ENCODE measurements around the gene GATD1.
A peak's percentile ranks its signal among the peaks of the same experiment; 100 is the strongest.

Gene GATD1

DNA sequence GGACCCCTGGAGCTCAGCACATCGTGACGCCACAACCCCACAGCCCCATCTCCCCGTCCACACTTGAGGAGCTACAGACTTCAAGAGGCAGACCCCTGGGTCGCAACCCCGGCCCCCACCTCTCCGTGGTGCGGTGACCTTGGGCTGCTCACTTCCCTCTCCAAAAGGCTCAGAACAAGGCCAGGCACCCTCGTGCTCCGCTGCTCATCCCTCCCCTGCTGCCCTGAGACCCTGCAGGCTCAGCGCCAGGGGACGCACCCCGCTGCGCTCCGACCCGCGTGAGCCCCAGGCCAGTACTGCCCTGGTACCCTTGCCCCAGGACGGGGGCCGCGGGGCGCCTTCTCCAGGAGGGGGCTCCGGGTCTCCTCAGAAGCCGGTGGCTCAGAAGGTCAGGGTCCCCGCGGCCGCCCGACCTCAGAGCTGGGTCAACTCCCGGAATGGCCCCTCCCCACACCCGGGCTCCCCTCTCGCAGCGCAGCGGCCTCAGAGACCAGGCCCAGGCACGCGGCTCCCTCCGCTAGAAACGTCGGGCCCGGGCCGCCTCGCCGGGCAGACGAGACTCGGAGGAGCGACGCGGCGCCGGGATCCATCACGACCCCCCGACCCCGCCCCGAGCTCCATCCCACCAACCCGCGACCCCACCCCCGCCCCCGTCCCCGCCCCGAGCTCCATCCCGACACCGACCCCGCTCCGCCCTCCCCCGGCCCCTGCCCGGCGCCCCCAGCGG lies 563 bp downstream of the GATD1 start:
- peak; percentile 35 for DNase-seq

DNA sequence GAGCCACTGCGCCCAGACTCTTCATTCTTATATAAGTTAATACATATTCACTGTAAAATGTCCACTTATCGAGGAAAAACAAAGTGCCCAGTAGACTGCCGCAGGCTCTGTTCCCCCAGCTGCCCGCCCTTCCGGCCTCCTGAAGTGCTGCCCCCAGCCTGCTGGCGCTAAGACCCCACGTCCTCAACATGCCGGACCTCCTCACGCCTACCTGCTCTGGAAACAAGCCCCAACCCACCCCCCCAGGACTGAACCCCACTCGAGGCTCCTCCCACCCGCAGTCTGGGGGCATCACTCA lies 1.1 kb downstream of the GATD1 start:
- DNase-seq = no peak

DNA sequence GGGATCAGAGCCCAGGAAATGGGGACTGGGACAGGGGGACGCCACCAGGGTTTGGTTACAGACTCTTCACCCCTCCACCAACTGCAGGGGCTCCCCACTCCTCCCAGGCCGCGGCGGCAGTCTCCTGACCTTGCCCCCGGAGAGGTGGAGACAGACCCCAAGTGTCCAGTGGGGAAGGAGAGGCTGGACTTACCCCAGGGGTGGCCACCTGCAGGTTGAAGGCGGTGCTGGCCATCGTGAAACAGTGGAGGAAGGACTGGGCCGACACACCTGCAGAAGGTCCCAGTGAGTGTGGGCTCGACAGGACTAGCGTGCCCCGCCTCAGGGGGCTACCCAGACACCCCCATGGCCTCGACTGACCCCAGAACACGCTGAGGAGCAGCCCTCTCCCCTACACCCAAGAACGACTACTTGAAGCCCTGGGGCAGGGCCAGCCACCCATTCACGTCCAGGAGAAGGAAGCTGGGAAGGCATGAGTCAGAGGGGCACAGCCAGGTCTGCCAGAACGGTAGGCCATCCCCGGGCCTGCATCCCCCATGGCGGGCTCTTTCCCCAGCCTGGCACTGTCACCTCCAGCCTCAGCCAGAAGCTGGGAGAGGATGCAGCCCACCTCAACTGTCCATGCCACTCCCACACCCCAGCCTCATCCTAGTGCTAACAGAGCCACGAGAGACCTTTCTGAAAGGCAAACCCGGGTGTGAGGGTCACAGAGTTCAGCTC lies 2.3 kb downstream of the GATD1 start:
- DNase-seq = no peak

DNA sequence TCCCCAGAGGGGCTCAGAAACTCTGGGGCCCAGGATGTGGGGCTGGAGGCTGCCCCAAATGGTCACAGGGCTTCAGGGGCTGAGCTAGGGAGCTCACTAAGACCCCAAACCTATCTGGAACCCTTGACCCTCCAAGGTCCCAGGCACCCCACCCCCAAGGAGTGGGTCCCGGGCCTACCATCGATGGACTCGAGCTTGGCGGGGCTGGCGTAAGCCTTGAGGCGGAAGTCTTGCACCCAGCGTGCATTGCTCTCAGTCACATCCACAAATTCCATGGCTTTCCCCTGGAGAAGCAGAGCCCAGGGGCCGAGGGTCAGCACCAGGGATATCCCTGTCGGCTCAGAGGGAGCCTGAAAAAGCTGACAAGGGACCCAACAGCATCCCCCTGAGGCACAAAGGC lies 3.5 kb downstream of the GATD1 start:
- no peak for DNase-seq

DNA sequence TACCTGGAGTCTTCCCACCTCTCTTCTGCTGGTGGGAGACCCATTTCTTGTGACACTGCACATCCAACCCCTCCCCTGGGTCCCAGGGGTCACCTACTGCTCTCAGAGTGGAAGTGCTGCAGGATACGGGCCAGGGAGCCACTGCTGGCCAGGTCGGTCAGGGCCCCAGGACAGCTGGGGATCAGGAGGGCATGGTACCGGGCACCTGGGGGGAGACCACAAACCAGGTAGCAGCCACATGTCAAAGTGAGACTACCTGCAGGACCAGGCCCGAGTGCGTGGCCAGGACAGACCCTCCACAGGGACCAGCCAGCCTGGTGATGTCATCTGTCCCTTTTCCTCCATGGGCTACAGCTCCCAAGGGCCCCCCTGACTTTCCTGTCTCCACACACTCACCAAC lies 3.9 kb downstream of the GATD1 start:
- DNase-seq = no peak

DNA sequence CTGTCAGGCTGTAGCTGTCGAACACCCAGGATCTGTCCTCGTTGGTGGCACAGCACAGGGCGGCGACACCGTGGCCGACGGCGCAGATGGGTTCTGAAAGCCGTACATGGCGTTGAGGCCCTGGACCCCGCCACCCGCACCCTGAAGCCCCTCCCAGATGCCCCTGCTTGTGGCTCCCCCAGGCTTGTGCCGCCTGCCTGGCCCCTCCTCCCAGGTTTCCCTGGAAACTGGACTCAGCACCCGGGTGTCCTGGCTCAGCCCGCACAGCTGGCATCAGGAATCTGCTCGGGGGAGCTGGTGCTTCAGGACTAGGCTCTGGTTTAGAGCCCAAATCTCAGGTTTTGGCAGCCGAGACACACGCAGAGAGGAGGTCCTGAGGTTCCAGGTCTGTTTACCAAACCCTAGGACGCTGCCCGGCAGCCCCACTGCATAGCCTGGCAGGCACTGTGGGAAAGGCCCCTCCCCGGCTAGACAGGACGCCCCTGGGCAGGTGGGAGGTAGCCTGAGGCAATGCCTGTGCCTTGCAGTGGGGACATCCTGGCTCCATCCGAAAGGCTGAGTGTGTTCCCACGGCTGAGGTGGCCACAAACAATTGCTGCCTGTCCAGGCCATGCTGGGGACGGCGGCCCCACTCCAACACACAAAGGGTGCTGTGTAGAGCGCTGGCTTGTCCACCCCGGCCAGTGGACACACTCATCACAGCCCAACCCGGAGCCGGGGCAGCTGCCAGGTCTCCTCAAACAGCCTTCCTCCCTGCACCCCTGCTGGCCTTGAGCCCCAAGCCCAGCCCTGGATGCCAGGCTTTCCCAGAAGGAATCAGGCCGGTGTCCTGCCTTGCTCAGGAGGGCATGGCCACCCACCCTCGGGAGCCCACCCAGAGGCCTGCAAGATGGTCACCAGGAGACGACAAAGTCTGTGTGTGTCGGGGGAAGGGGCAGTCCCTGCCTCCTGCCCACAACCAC lies 4.6 kb downstream of the GATD1 start:
- DNase-seq = no peak

DNA sequence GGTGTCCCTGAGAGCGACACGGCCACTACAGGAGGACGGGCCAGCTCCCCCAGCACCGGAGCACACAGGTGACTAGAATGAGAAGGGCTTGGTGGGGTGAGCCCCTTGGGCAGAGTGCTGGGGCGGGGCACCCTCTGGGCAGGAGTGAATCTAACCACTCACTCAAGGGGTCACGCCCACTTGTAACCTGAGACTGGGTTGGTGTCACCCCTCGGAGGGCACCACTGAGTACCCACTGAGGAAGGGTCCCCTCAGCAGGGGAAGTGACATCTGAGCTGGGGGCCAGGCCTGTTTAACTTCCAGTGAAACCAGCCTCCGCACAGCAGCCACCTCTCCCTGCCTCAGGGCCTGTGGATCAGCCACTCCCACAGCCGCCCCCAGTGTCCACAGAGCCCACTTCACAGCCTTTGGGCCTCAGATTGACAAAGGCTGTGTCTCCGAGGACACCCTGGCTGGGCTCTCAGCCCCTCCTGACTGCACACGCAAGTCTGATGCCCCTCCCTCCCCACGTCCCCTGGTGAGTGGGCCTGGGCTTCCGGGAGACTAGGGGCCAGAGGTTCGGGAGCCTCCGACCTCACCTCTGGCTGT lies 5.6 kb downstream of the GATD1 start:
- no peak for DNase-seq

DNA sequence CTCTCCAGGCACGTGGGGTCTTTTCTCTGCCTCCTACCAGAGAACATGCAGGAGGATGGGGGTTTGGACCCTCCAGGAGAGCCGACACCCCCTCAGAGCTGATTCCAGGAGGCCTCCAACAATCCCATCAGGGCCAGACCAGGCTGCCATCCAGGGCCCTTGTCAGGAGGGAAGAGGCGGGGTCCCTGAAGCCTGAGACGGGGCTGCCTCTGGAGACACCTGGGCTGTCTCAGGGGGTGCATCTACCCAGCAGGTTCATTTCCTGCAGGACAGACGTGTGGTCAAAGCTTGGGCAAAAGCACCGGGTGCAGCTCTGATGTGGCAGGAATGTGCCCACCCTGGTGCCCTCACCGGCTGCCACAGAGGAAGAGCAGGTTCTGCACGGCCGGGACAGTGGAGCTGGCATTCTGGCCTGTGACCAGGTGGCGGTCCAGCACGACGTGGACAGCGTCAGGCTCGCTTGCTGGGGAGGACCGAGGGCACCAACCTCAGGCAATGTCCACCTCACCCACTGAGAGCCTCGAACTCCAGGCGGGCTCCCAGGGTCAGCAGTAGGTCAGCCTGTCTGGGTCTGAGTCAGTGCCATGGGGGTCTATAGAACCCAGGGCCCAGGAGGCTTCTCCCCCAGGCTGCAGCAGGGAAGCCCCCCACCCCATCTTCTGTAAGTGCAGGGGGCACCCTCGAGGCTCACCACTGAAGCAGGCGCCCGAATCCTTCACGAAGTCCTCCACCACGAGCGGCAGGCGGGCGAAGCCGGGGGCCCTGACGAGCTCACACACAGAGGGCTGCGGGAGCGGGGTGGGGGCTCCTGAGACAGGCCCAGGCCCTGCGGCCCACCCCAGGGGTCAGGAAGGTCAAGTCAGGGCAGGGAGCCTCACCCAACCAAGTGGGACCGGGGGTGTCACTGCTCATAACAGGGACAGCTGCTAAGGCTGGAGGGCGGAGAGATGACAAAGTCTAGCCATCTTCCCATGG lies 6.4 kb downstream of the GATD1 start:
- no peak for DNase-seq

DNA sequence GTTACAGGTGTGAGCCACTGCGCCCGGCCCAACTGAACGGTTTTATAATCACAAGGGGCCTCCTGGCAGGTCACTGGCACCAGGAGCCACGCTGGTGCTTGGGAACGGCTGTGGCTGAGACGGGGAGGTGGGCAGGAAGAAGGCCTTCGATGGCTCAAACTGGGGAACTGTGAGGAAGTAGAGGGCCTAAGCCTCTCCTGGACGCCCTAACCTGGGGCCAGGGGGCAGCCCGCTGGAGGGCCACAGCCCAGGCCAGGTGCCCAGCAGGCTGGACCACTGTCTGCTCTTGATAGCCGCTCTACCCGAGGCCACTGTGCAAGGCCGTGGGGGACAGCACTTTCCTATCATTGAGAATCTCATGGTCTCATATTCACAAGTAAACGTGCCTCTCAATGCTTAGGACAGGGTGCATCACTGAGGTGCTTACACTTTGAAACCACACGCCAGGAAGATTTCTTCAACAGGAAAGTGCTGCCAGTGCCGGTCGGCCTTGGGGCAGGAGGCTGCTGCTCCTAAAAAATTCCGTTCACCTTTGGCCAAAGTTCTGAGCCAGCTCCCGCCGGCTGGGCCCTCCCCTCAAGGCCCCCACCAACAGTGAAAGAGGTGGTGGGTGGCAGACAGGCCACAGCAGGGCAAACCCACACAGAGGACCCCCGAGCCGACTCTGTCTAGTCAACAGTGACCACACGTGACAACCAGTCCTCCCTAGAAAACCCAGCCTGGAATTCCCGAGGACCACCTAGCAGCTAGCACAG lies 7.2 kb downstream of the GATD1 start:
- DNase-seq = no peak

DNA sequence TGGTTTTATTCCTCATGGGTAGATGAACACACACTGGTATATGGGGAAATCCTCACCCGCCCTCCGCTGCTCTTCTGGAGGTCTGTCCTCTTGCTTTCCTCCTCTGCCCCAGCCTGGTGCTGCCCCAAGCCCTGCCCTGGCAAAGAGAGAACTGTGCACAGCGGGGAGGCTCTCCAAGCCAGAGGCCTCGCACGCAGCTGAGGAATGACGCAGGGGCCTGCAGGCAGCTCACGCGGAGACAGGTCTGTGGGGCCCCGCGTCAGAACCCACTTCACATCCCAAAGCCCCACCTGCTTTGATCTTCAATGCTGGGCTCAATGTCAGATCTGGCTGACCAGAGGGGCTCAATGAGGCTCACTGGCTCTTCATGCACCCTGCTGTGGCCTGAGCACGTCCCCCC lies 10.0 kb downstream of the GATD1 start:
- no peak for DNase-seq

DNA sequence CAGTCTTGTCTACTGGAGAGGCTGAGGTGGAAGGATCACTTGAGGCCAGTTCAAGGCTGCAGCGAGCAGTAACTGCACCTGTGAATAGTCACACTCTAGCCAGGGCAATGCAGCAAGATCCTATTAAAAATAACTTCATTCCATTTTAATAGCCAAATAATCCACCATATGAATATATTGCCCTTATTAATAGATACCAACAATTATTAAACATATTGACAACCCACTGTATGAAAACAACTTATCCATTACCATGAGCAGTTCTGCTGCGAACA lies 10.4 kb downstream of the GATD1 start:
- no peak for DNase-seq

DNA sequence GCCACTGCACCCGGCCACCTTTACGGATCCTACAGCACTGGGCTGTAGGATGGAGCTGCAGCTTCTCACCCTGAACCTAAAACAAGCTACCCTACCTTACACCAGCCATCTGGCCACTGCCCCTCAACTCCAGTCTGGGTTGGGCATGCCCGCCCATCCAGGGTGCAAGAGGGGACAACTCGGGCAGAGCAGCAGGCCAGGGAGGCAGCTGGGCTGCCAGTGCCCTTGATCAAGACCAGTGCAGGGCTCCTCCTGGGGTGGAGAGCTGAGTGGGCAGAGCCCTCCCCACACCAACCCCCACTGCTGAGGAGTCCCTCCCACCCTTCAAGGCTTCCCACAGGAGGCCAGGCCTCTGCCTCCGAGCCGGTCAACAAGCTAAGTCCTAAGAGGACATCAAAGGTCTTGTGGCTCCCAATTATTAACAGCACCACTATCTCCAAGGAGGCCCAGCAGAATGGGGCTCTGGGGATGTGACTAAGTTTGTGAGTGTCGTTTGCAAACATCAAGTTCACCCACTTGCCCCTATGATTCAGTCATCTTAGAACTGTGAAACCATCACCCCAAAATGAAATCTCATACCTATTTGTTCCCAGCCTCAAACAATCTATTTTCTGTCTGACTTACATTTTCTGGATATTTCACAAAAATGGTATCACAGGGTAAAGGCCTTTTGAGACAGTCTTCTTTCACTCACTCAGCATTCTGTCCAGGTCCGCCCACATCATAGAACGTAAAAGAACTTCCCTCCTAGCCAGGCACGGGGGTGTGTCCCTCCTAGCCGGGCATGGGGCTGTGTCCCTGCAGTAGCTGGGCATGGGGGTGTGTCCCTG lies 11.0 kb downstream of the GATD1 start:
- DNase-seq = no peak

DNA sequence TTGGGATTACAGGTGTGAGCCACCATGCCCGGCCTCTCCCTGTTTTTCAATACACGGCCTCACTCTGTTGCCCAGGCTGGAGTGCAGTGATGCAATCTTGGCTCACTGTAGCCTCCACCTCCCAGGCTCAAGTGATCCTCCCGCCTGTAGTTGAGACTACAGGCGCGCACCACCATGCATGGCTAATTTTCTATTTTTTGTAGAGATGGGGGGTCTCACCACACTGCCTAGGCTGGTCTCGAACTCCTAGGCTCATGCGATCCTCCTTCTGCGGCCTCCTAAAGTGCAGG lies 11.5 kb downstream of the GATD1 start:
- no peak for DNase-seq

DNA sequence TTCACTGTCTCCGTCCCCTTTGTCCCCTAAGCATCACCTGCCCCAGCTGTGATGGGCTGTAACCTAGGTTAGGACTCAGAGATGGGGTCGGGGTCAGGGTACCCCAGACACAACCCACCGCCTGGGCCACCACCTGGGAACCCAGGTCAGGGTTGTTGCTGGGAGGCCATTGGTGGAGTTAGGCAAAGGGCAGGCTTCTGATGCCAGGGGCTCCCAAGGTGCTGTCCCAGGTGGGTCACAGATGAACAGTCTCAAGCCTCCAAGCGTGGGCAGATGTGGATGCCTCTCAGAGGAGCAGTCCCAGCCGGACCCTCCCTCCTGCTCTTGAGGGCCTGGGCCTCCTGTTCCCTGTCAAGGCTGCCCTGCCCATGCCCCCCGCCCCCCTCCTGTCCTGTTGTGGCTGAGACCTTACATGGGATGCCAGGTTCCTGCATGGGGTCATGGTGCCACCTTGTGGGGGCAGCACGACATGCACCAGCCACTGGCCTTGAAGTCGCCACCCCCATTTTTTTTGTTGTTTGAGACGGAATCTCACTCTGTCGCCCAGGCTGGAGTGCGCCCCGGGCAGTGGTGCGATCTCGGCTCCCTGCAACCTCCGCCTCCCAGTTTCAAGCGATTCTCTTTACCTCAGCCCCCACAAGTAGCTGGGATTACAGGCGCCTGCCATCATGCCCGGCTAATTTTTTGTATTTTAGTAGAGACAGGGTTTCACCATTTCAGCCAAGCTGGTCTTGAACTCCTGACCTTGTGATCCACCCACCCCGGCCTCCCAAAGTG lies 12.1 kb downstream of the GATD1 start:
- DNase-seq = peak; percentile 26

DNA sequence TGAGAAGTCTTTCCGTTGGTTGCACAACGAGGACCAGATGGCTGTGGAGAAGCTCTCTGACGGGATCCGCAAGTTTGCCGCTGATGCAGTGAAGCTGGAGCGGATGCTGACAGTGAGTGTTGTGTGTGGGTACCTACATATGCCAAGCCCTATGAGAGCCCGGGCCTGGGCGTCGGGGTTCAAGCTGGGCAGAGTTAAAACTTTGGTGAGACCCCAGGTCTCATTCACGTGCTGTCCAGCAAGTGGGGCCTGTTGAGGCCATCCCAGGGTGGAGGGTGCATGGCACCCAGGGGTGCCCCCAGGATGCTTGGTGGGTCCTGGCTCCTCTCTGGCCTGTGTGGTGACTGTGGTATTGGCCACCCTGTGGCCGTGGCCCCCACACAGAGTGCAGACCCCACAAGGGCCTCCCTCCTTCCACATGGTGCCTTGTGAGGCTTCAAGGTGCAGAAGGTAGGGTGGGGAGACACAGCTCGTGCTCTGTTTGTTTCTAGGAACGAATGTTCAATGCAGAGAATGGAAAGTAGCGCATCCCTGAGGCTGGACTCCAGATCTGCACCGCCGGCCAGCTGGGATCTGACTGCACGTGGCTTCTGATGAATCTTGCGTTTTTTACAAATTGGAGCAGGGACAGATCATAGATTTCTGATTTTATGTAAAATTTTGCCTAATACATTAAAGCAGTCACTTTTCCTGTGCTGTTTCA lies 12.8 kb downstream of the GATD1 start:
- peak; percentile 50 for DNase-seq

DNA sequence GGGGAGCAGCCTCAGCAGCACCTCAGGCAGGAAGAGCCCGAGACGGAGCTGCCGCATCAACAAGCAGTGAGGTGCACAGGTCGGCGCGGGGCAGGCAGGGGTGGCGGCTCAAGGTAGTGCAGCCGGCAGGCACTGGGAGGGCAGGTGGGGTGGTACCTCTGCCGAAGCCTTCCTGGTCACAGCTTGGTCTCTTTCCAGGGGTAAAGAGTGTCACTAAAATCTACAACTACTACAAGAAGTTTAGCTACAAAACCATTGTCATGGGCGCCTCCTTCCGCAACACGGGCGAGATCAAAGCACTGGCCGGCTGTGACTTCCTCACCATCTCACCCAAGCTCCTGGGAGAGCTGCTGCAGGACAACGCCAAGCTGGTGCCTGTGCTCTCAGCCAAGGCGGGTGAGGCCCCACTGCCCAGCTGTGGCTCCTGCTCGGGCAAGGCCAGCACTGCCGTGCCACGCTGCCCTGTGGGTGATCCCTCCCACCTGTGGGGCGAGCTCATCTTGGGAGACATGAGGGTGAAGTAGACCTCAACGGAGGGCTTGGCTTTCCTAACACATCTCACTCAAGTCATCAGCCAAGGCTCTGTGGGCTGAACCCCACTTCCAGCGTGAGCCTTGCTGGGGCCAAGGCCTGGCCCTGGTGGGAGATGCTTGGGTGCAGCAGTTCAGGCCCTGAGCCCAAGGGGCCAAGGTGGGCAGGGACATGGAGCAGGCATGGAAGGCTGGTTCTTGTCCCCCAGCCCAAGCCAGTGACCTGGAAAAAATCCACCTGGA lies 13.6 kb downstream of the GATD1 start:
- no peak for DNase-seq

DNA sequence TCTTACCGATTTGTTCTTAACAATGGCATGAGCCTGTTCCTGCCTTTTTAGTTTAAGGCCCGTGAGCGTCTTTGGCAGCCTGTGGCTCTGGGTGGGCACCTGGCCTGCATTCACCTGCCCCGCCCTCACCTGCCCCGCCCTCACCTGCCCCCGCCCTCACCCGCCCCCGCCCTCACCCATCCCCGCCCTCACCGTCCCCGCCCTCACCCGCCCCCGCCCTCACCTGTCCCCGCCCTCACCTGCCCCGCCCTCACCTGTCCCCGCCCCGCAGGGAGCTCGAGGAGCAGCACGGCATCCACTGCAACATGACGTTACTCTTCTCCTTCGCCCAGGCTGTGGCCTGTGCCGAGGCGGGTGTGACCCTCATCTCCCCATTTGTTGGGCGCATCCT lies 14.2 kb downstream of the GATD1 start:
- DNase-seq = no peak

DNA sequence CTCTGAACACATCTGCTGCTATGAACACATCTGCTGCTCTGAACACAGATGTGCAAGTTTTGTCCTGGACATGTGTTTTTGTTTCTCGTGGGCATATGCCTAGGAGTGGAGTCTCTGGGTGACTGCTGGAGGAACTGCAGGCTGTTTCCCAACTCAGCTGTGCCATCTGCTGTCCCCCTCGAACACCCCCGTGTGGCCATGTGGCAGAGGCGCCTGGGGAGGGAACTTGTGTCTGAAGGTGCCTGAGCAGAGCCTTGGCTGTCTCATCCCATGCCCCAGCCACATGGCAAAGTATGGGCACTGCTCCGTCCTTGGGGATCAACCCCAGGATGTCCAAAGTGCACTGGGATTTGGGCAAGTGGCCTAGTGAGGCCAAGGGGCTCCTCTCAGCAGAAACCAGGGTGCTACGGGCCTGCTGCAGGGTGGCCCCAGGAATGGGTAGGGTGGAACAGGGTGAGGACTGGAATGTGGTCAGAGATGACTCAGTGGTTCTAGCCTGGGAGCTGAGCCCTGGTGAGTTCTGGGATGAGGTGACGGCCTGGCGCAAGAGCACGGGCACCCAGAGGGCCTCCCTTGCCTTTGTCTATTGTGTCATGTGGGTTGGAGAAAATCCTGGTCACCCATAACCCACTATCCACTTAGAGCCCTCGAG lies 14.7 kb downstream of the GATD1 start:
- peak; percentile 85 for DNase-seq

Measured in NCI-H1694 treated with DMSO at 0.1 percent for 48 hours (cell line).